Upper lobe of left lung (tissue), 6 donors: ENCODE data around the gene GALK2. TPM values are rescaled to one million over a fixed set of nuclear protein-coding genes. Genes with fewer than 3 reads are reported as not detected.

Source experiments
- ATAC-seq, 2 donors: fragments of 200-7000 bp; cut with Tn5 transposase; one replicate each; pipeline ENCODE4 v1.9.1; 2022; ENCODE audit warnings: mild to moderate bottlenecking in 2 of 2, moderate library complexity in 2 of 2; ENCODE audit not compliant: low FRiP score in 2 of 2
- DNase-seq, 2 donors: peaks; one replicate each; pipeline ENCODE4 v3.0.0-alpha.2; 2019 to 2020
- H3K27ac ChIP-seq, 4 donors: fragments of 200-600 bp; sonication (generic); one replicate each; pipeline ENCODE4 v1.5.1; 2016 to 2019
- H3K27me3 ChIP-seq, 4 donors: fragments of 200-600 bp; sonication (generic); one replicate each; pipeline ENCODE4 v1.5.1; 2017 to 2019
- H3K36me3 ChIP-seq, 4 donors: fragments of 200-600 bp; sonication (generic); one replicate each; pipeline ENCODE4 v1.5.1; 2016 to 2019
- H3K4me1 ChIP-seq, 4 donors: fragments of 200-600 bp; sonication (generic); one replicate each; pipeline ENCODE4 v1.5.1; 2018 to 2019
- H3K4me3 ChIP-seq, 4 donors: fragments of 200-600 bp; sonication (generic); one replicate each; pipeline ENCODE4 v1.5.1; 2017 to 2019; ENCODE audit warnings: mild to moderate bottlenecking in 2 of 4, moderate library complexity in 1 of 4
- H3K9me3 ChIP-seq, 4 donors: fragments of 200-600 bp; sonication (generic); one replicate each; pipeline ENCODE4 v1.5.1; 2018 to 2019
- CTCF ChIP-seq, 6 experiments: fragments of 450-650 bp in 4 of 6; fragments of 200-600 bp in 2 of 6; sonication (generic) in 2 of 6; IDR thresholded peaks; one replicate each; pipeline ENCODE4 v1.5.1; 2016 to 2019; ENCODE audit warnings: antibody characterized with exemption in 6 of 6
- EP300 ChIP-seq, 4 donors: sonication (generic); formaldehyde crosslinking; IDR thresholded peaks; one replicate each; pipeline ENCODE4 v1.5.1; 2017; ENCODE audit warnings: antibody characterized with exemption in 4 of 4, control low read depth in 2 of 4
- POLR2A ChIP-seq, 4 donors: fragments of 450-650 bp; IDR thresholded peaks; one replicate each; pipeline ENCODE4 v1.5.1; 2016 to 2017; ENCODE audit warnings: antibody characterized with exemption in 4 of 4, mild to moderate bottlenecking in 2 of 4
- POLR2AphosphoS5 ChIP-seq, 2 donors: sonication (generic); formaldehyde crosslinking; IDR thresholded peaks; one replicate each; pipeline ENCODE4 v1.5.1; 2017; ENCODE audit warnings: antibody characterized with exemption in 2 of 2
- WGBS, 2 donors: methylation state at CpG; one replicate each; pipeline ENCODE4 v1.1.5; 2017 to 2018; 5-methylcytosine and 5-hydroxymethylcytosine counted together
- total RNA-seq, 6 donors: library from RNA; depleted of rRNA in 4 of 6; stranded (reverse); fragments of >200 nt in 4 of 6; gene quantifications; one replicate each; pipeline versions ENCODE4 v1.1.0 to v1.2.1, GENCODE V29; 2016 to 2021
- donor health status: DM: no; HTN: no; CAD: no; lungs with moderate emphysema.
- donor health status: DM: no; HTN: yes; CAD: no; lungs with severe emphysema.

The GALK2 gene
- total RNA-seq, 6 donors from 2014 or later: 14.2 to 63.9 (median 40.7) TPM

DNA sequence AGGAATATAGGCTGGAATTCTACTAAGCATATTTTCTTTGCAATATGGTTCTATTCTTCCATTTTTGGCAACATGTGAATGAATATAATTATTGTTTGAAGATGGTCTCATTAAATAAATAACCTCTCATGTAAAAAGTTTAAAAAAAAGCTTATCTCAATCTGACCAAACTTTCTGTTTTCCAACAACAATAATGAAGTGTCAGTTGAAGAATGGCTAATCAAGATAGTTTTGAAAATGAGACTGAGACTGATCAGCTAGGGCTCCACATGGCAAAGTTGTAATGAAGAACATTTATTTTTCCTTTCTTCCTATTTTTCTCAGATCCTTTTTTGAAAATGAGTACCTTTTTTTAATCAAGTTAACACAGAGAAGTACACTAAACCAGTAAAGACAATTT, 117.4 kb downstream of the GALK2 start:
- no peak overlapping the region for H3K27ac ChIP-seq
- peaks cover 0 to 43% (median 27%) of the 10 kb centered on the region in 4 donors for H3K36me3 ChIP-seq
- no peak for ATAC-seq

GRCh38 chr15:49288391-49288790, 118.3 kb downstream of the GALK2 start:
- no peaks in the 10 kb centered on the region for H3K4me1 ChIP-seq
- TF ChIP-seq CTCF (IDR thresholded peaks at IDR 0.05) (no peak), POLR2AphosphoS5 (IDR thresholded peaks at IDR 0.05) (no peak), EP300 (IDR thresholded peaks at IDR 0.05) (no peak), POLR2A (IDR thresholded peaks at IDR 0.05) (no peak)
- no peaks in the 10 kb centered on the region for H3K27me3 ChIP-seq
- ATAC-seq: no peak
- no peak for DNase-seq
- no peak overlapping the region for H3K27ac ChIP-seq
- H3K36me3 ChIP-seq: peaks cover 0 to 43% (median 26%) of the 10 kb centered on the region in 4 donors
- H3K4me3 ChIP-seq: no peak overlapping the region
- H3K9me3 ChIP-seq: no peaks in the 10 kb centered on the region
- 96 to 97% methylated on average over 2 of the region's 2 CpGs for WGBS, 2 donors

More for the DNA sequence above, 117.4 kb downstream of the GALK2 start:
- H3K4me1 ChIP-seq: no peaks in the 10 kb centered on the region
- H3K27me3 ChIP-seq: no peaks in the 10 kb centered on the region
- H3K9me3 ChIP-seq: no peaks in the 10 kb centered on the region
- no peak for TF ChIP-seq CTCF (IDR thresholded peaks at IDR 0.05)
- no peak for TF ChIP-seq POLR2AphosphoS5 (IDR thresholded peaks at IDR 0.05)
- no peak for TF ChIP-seq EP300 (IDR thresholded peaks at IDR 0.05)
- no peak for TF ChIP-seq POLR2A (IDR thresholded peaks at IDR 0.05)
- H3K4me3 ChIP-seq: no peak overlapping the region
- no peak for DNase-seq

DNA sequence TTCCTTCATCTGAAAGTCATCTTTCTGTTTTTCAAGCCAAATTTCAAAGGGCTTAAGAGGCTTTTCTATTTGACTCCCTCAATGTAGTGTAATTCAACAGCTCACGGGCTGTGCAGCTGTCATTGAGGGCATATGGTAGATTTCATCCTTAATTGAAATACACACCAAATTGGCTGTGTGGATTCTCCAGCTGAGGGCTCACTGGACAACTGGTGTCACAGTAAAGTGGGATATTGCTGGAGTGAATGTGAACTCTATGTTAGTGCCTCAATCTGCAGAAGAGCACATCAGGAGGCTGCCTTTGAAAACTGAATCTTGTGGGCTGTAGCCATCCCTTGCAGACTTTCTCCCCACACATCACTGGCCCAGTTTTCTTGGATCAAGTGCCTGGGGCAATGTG, 120.1 kb downstream of the GALK2 start:
- Histone ChIP-seq H3K36me3 (peaks cover 0 to 31% (median 17%) of the 10 kb centered on the region in 4 donors), H3K4me3 (no peak overlapping the region), H3K4me1 (no peaks in the 10 kb centered on the region), H3K27me3 (no peaks in the 10 kb centered on the region), H3K9me3 (no peaks in the 10 kb centered on the region), H3K27ac (no peak overlapping the region)
- no peak for DNase-seq
- 60 to 92% methylated on average over 1 of the region's 1 CpG for WGBS, 2 donors
- no peak for ATAC-seq
- TF ChIP-seq POLR2A (IDR thresholded peaks at IDR 0.05) (no peak), CTCF (IDR thresholded peaks at IDR 0.05) (no peak), POLR2AphosphoS5 (IDR thresholded peaks at IDR 0.05) (no peak), EP300 (IDR thresholded peaks at IDR 0.05) (no peak)

DNA sequence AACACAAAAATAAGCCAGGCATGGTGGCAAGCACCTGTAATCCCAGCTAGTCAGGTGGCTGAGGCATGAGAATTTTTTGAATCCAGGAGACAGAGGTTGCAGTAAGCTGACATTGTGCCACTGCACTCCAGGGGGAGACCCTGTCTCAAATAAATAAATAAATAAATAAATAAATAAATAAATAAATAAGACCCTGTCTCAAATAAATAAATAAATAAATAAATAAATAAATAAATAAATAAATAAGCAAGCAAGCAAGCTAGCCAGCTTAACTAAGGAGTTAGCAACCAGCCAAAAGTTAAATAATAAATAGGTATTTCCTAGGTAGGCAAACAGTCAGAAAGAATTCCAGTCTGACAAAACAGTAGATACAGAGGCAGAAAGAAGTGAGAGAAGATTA, 123.9 kb downstream of the GALK2 start:
- Histone ChIP-seq H3K9me3 (no peaks in the 10 kb centered on the region), H3K36me3 (peaks cover 0 to 31% (median 10%) of the 10 kb centered on the region in 4 donors), H3K27me3 (no peaks in the 10 kb centered on the region), H3K27ac (no peak overlapping the region), H3K4me3 (no peak overlapping the region), H3K4me1 (no peaks in the 10 kb centered on the region)
- no peak for DNase-seq
- no peak for ATAC-seq
- TF ChIP-seq POLR2A (IDR thresholded peaks at IDR 0.05) (no peak), EP300 (IDR thresholded peaks at IDR 0.05) (no peak), CTCF (IDR thresholded peaks at IDR 0.05) (no peak), POLR2AphosphoS5 (IDR thresholded peaks at IDR 0.05) (no peak)

DNA sequence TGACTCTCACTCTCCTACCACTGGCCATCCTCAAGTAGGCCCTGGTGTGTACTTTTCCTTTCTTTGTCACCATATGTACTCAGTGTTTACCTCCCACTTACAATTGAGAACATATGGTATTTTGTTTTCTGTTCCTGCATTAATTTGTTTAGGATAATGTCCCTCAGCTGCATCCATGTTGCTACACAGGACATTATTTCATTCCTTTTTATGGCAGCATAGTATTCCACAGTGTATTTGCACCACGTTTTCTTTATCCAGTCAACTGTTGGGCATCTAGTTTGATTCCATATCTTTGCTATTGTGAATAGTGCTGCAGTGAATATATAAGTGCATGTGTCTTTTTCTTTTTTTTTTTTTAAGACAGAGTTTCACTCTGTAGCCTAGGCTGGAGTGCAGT, 126.2 kb downstream of the GALK2 start:
- 93 to 98% methylated on average over 1 of the region's 1 CpG for WGBS, 2 donors
- TF ChIP-seq POLR2AphosphoS5 (IDR thresholded peaks at IDR 0.05) (no peak), POLR2A (IDR thresholded peaks at IDR 0.05) (no peak), EP300 (IDR thresholded peaks at IDR 0.05) (no peak), CTCF (IDR thresholded peaks at IDR 0.05) (no peak)
- H3K4me3 ChIP-seq: no peak overlapping the region
- H3K27me3 ChIP-seq: no peaks in the 10 kb centered on the region
- no peak for DNase-seq
- H3K27ac ChIP-seq: no peak overlapping the region
- H3K4me1 ChIP-seq: no peaks in the 10 kb centered on the region
- no peaks in the 10 kb centered on the region for H3K9me3 ChIP-seq
- H3K36me3 ChIP-seq: peaks cover 0 to 33% (median 6%) of the 10 kb centered on the region in 4 donors
- ATAC-seq: no peak
